ENCODE results near the gene PROSER3. TPM values are rescaled to one million over a fixed set of nuclear protein-coding genes. Genes with fewer than 3 reads are reported as not detected.

PROSER3 gene
- total and polyA plus RNA-seq, 2 experiments from 2014 or later = 21.8 to 28.0 TPM

- peaks cover 25% of the 10 kb centered on the region for H3K27me3 Mint-ChIP-seq (ENCODE audit: insufficient read depth, low read depth, poor library complexity)
- Histone ChIP-seq H3F3A (replicated peaks; ENCODE audit: low read depth) (0 out of 2 replicates have a peak, but pooled peaks cover 4% of the 10 kb centered on the region), H3K9me2 (ENCODE audit: insufficient read depth) (no peaks in the 10 kb centered on the region), H4K20me1 (replicated peaks; ENCODE audit: insufficient read depth) (no peaks in the 10 kb centered on the region), H3K27me3 (ENCODE audit: insufficient read depth) (no peaks in the 10 kb centered on the region), H3K79me2 (replicated peaks; ENCODE audit: insufficient read depth) (no peaks in the 10 kb centered on the region), H3K4me2 (no peak overlapping the region), H3K4me3 (no peak overlapping the region), H3K4me1 (ENCODE audit: insufficient read depth) (peaks cover 9% of the 10 kb centered on the region), H2AFZ (no peak overlapping the region), H3K36me3 (ENCODE audit: insufficient read depth) (no peaks in the 10 kb centered on the region), H3K27ac (ENCODE audit: low read depth) (no peak overlapping the region)
- ATAC-seq = no peak
- TF ChIP-seq EZH2 (IDR thresholded peaks at IDR 0.05; ENCODE audit: low read depth, unreplicated experiment) = no peak
- no peak for TF ChIP-seq REST (IDR thresholded peaks at IDR 0.05; ENCODE audit: unreplicated experiment)
- no peak for TF ChIP-seq CTCF (conservative IDR thresholded peaks at IDR 0.05; ENCODE audit: low read depth in 2 of 2)
- no peak for TF ChIP-seq NANOG (IDR thresholded peaks at IDR 0.05; ENCODE audit: borderline replicate concordance)
- no peak for TF ChIP-seq ZNF331 (CRISPR knock-in tag; IDR thresholded peaks at IDR 0.05; ENCODE audit: low read depth)
- TF ChIP-seq STAT1 (IDR thresholded peaks at IDR 0.05; ENCODE audit: unreplicated experiment) = no peak
- peaks cover 29% of the 10 kb centered on the region for H3K4me1 Mint-ChIP-seq
- no peak overlapping the region for H3K27ac Mint-ChIP-seq
- DNase-seq (ENCODE audit: low spot score) = no peak
- H3K4me3 Mint-ChIP-seq = peak overlapping the region; percentile 59; the same call in 2 of the 3 replicates
- no peaks in the 10 kb centered on the region for H3K9me3 Mint-ChIP-seq
- H3K36me3 Mint-ChIP-seq (ENCODE audit: low read depth) = peaks cover 6% of the 10 kb centered on the region; the same call in 1 of the 3 replicates
These were observed 28.6 kb downstream of the PROSER3 start for GRCh38 chr19:35786299-35787160.

- Histone ChIP-seq H3K36me3 (ENCODE audit: insufficient read depth) (no peaks in the 10 kb centered on the region), H3K9me2 (ENCODE audit: insufficient read depth) (no peaks in the 10 kb centered on the region), H3K4me2 (no peak overlapping the region), H3K4me1 (ENCODE audit: insufficient read depth) (peaks cover 5% of the 10 kb centered on the region; the same call in 1 of the 2 replicates), H2AFZ (no peak overlapping the region), H3K27me3 (ENCODE audit: insufficient read depth) (no peaks in the 10 kb centered on the region), H3K79me2 (replicated peaks; ENCODE audit: insufficient read depth) (no peaks in the 10 kb centered on the region), H4K20me1 (replicated peaks; ENCODE audit: insufficient read depth) (no peaks in the 10 kb centered on the region), H3F3A (replicated peaks; ENCODE audit: low read depth) (0 out of 2 replicates have a peak, but pooled peaks cover 4% of the 10 kb centered on the region), H3K27ac (ENCODE audit: low read depth) (no peak overlapping the region), H3K4me3 (no peak overlapping the region)
- peaks cover 26% of the 10 kb centered on the region for H3K4me1 Mint-ChIP-seq
- peaks cover 6% of the 10 kb centered on the region; the same call in 1 of the 3 replicates for H3K36me3 Mint-ChIP-seq (ENCODE audit: low read depth)
- H3K27me3 Mint-ChIP-seq (ENCODE audit: insufficient read depth, low read depth, poor library complexity) = peaks cover 25% of the 10 kb centered on the region
- no peak for DNase-seq (ENCODE audit: low spot score)
- no peak overlapping the region for H3K4me3 Mint-ChIP-seq
- ATAC-seq = no peak
- no peaks in the 10 kb centered on the region for H3K9me3 Mint-ChIP-seq
- H3K27ac Mint-ChIP-seq = no peak overlapping the region
- no peak for TF ChIP-seq ZNF114 (CRISPR knock-in tag; IDR thresholded peaks at IDR 0.05)
- TF ChIP-seq STAT1 (IDR thresholded peaks at IDR 0.05; ENCODE audit: unreplicated experiment) = no peak
- no peak for TF ChIP-seq REST (IDR thresholded peaks at IDR 0.05; ENCODE audit: unreplicated experiment)
- no peak for TF ChIP-seq JUNB (IDR thresholded peaks at IDR 0.05; ENCODE audit: unreplicated experiment)
- TF ChIP-seq CREB1 (CRISPR knock-in tag; IDR thresholded peaks at IDR 0.05; ENCODE audit: low read depth) = no peak
- no peak for TF ChIP-seq EZH2phosphoT487 (IDR thresholded peaks at IDR 0.05; ENCODE audit: unreplicated experiment)
- no peak for TF ChIP-seq EZH2 (IDR thresholded peaks at IDR 0.05; ENCODE audit: low read depth, unreplicated experiment)
- TF ChIP-seq ETS1 (IDR thresholded peaks at IDR 0.05) = no peak
These were observed 29.3 kb downstream of the PROSER3 start for GRCh38 chr19:35787227-35787799.

All from GM23338 (cell line).